ENCODE measurements around the gene FHIT.

DNA sequence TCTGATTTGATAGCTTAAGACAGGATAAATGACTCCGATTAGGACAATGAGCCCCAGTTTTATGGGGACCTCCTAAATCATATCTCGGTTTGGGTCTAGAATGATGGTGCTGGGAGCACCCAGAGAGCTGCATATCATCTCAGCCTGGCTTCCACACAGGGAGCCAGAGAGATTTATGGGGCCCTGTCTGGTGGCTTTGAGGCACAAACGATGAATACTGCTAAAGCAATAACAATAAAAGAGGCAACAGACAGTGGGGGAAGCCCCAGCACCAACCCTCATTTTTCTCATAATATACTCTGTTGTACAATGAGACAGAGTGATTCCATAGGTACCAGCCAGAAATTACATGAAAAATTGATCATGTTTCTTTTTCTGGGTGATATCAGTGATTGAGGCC, 1312.4 kb downstream of the FHIT start:
- TF ChIP-seq, protein P1, sequence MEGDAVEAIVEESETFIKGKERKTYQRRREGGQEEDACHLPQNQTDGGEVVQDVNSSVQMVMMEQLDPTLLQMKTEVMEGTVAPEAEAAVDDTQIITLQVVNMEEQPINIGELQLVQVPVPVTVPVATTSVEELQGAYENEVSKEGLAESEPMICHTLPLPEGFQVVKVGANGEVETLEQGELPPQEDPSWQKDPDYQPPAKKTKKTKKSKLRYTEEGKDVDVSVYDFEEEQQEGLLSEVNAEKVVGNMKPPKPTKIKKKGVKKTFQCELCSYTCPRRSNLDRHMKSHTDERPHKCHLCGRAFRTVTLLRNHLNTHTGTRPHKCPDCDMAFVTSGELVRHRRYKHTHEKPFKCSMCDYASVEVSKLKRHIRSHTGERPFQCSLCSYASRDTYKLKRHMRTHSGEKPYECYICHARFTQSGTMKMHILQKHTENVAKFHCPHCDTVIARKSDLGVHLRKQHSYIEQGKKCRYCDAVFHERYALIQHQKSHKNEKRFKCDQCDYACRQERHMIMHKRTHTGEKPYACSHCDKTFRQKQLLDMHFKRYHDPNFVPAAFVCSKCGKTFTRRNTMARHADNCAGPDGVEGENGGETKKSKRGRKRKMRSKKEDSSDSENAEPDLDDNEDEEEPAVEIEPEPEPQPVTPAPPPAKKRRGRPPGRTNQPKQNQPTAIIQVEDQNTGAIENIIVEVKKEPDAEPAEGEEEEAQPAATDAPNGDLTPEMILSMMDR (conservative IDR thresholded peaks at IDR 0.05): no peak
- TF ChIP-seq EZH2 (IDR thresholded peaks at IDR 0.05; ENCODE audit: low read depth): no peak

All from PC-9 (cell line).